Right atrium auricular region (tissue), 2 donors: ENCODE results near the gene BPIFB6. TPM values are rescaled to one million over a fixed set of nuclear protein-coding genes. Genes with fewer than 3 reads are reported as not detected.

Experiments
- DNase-seq: peaks from one replicate; pipeline ENCODE4 v3.0.0-alpha.2; 2019; ENCODE audit warnings: low spot score
- H3K27ac ChIP-seq, 2 donors: fragments of 200-600 bp; sonication (generic); 1 replicate in 1 of 2; 2 replicates in 1 of 2; pipeline ENCODE4 v1.5.1; 2016 to 2019
- H3K27me3 ChIP-seq, 2 donors: fragments of 200-600 bp; sonication (generic); one replicate each; pipeline versions ENCODE4 v1.5.1 to v1.6.0; 2017 to 2019
- H3K36me3 ChIP-seq: fragments of 200-600 bp; sonication (generic); one replicate; pipeline ENCODE4 v1.5.1; 2016
- H3K4me1 ChIP-seq, 2 donors: fragments of 200-600 bp; sonication (generic); one replicate each; pipeline versions ENCODE4 v1.5.1 to v1.6.0; 2017 to 2019
- H3K4me3 ChIP-seq, 2 donors: fragments of 200-600 bp; sonication (generic); 1 replicate in 1 of 2; 2 replicates in 1 of 2; pipeline ENCODE4 v1.5.1; 2017 to 2019; ENCODE audit warnings: mild to moderate bottlenecking in 1 of 2, moderate library complexity in 1 of 2
- H3K9me3 ChIP-seq, 2 donors: fragments of 200-600 bp; sonication (generic); one replicate each; pipeline ENCODE4 v1.5.1; 2019
- CTCF ChIP-seq, 2 donors: fragments of 200-600 bp; sonication (generic); IDR thresholded peaks; one replicate each; pipeline ENCODE4 v1.5.1; 2019; ENCODE audit warnings: antibody characterized with exemption in 2 of 2
- total RNA-seq, 2 donors: library from RNA; depleted of rRNA; stranded (reverse); fragments of >200 nt; gene quantifications; one replicate each; pipeline ENCODE4 v1.1.0, GENCODE V29; 2016

BPIFB6 gene
- total RNA-seq, 2 donors from 2014 or later: not detected

GRCh38 chr20:32990426-32990825, 41.0 kb upstream of the BPIFB6 start:
- Histone ChIP-seq H3K4me3 (no peak overlapping the region), H3K36me3 (no peaks in the 10 kb centered on the region), H3K27me3 (no peaks in the 10 kb centered on the region), H3K27ac (no peak overlapping the region), H3K4me1 (no peaks in the 10 kb centered on the region), H3K9me3 (peaks cover 0 to 7% of the 10 kb centered on the region in 2 donors)
- no peak for TF ChIP-seq CTCF (IDR thresholded peaks at IDR 0.05)
- no peak for DNase-seq

- Histone ChIP-seq H3K9me3 (peaks cover 0 to 11% of the 10 kb centered on the region in 2 donors), H3K27ac (no peak overlapping the region), H3K36me3 (no peaks in the 10 kb centered on the region), H3K4me1 (no peaks in the 10 kb centered on the region), H3K27me3 (no peaks in the 10 kb centered on the region), H3K4me3 (no peak overlapping the region)
- no peak for DNase-seq
- no peak for TF ChIP-seq CTCF (IDR thresholded peaks at IDR 0.05)
Measured at GRCh38 chr20:32991383-32991782, 40.1 kb upstream of the BPIFB6 start.

GRCh38 chr20:32991792-32992641, 39.4 kb upstream of the BPIFB6 start:
- DNase-seq: no peak
- Histone ChIP-seq H3K36me3 (no peaks in the 10 kb centered on the region), H3K9me3 (peaks cover 0 to 11% of the 10 kb centered on the region in 2 donors), H3K27me3 (no peaks in the 10 kb centered on the region), H3K4me3 (no peak overlapping the region), H3K4me1 (no peaks in the 10 kb centered on the region), H3K27ac (no peak overlapping the region)
- TF ChIP-seq CTCF (IDR thresholded peaks at IDR 0.05): no peak

- H3K27me3 ChIP-seq: no peaks in the 10 kb centered on the region
- TF ChIP-seq CTCF (IDR thresholded peaks at IDR 0.05): no peak
Measured at GRCh38 chr20:32993496-32994050, 37.9 kb upstream of the BPIFB6 start.

GRCh38 chr20:32995802-32996201, 35.6 kb upstream of the BPIFB6 start:
- no peaks in the 10 kb centered on the region for H3K27me3 ChIP-seq
- H3K27ac ChIP-seq: no peak overlapping the region
- no peak overlapping the region for H3K4me3 ChIP-seq
- peaks cover 0 to 11% of the 10 kb centered on the region in 2 donors for H3K9me3 ChIP-seq
- no peak for TF ChIP-seq CTCF (IDR thresholded peaks at IDR 0.05)
- no peaks in the 10 kb centered on the region for H3K36me3 ChIP-seq
- DNase-seq: no peak
- no peaks in the 10 kb centered on the region for H3K4me1 ChIP-seq

More at GRCh38 chr20:32993496-32994050, 37.9 kb upstream of the BPIFB6 start:
- H3K27ac ChIP-seq: no peak overlapping the region
- H3K4me3 ChIP-seq: no peak overlapping the region
- peaks cover 0 to 11% of the 10 kb centered on the region in 2 donors for H3K9me3 ChIP-seq
- no peaks in the 10 kb centered on the region for H3K4me1 ChIP-seq
- H3K36me3 ChIP-seq: no peaks in the 10 kb centered on the region
- DNase-seq: no peak
